ENCODE results near the gene SLC43A2.
A peak's percentile ranks its signal among the peaks of the same experiment; 100 is the strongest.

The SLC43A2 gene

GRCh38 chr17:1643999-1644492, 15.4 kb upstream of the SLC43A2 start:
- DNase-seq = peak; percentile 24 to 63

GRCh38 chr17:1643293-1643998, 14.8 kb upstream of the SLC43A2 start:
- peak in 1 of 2 donors; percentile 47 for DNase-seq

- no peak for DNase-seq
These were observed 12.4 kb upstream of the SLC43A2 start for GRCh38 chr17:1641065-1641403.

GRCh38 chr17:1640329-1641064, 11.9 kb upstream of the SLC43A2 start:
- no peak for DNase-seq

- DNase-seq = no peak
These were observed 11.0 kb upstream of the SLC43A2 start for GRCh38 chr17:1639549-1640180.

GRCh38 chr17:1638624-1639300, 10.1 kb upstream of the SLC43A2 start:
- no peak for DNase-seq

GRCh38 chr17:1638171-1638590, 9.5 kb upstream of the SLC43A2 start:
- DNase-seq = no peak

- no peak for DNase-seq
These were observed 8.2 kb upstream of the SLC43A2 start for GRCh38 chr17:1636732-1637285.

- no peak for DNase-seq
These were observed 7.2 kb upstream of the SLC43A2 start for GRCh38 chr17:1635675-1636465.

- DNase-seq = no peak
These were observed 6.4 kb upstream of the SLC43A2 start for GRCh38 chr17:1634841-1635650.

- peak; percentile 25 to 38 for DNase-seq
These were observed 2.0 kb upstream of the SLC43A2 start for GRCh38 chr17:1630662-1631061.

- peak; percentile 35 to 52 for DNase-seq
These were observed 1.1 kb upstream of the SLC43A2 start for GRCh38 chr17:1629504-1630310.

GRCh38 chr17:1628856-1629503, 346 bp upstream of the SLC43A2 start:
- DNase-seq = peak; percentile 87 to 89

GRCh38 chr17:1627182-1627981, 1.3 kb downstream of the SLC43A2 start:
- peak; percentile 74 to 79 for DNase-seq

GRCh38 chr17:1626333-1626732, 2.3 kb downstream of the SLC43A2 start:
- DNase-seq = no peak

- DNase-seq = peak in 1 of 2 donors; percentile 32
These were observed 3.1 kb downstream of the SLC43A2 start for GRCh38 chr17:1625581-1625980.

- DNase-seq = no peak
These were observed 3.6 kb downstream of the SLC43A2 start for GRCh38 chr17:1625053-1625452.

GRCh38 chr17:1624650-1625049, 4.0 kb downstream of the SLC43A2 start:
- no peak for DNase-seq

Data from inflammatory macrophage (primary cell).